NCI-H2196 (cell line): ENCODE data around the gene TENT4B.
"Not testable (repeated sequence)": the region's sequence is repeated elsewhere in the genome, so short reads cannot be mapped to it uniquely, and the experiment has no call there.

Source experiments
- DNase-seq: peaks from one replicate; lab custom pipeline; 2025; ENCODE audit not compliant: unreplicated experiment; lab: John Stamatoyannopoulos, UW

The TENT4B gene

DNA sequence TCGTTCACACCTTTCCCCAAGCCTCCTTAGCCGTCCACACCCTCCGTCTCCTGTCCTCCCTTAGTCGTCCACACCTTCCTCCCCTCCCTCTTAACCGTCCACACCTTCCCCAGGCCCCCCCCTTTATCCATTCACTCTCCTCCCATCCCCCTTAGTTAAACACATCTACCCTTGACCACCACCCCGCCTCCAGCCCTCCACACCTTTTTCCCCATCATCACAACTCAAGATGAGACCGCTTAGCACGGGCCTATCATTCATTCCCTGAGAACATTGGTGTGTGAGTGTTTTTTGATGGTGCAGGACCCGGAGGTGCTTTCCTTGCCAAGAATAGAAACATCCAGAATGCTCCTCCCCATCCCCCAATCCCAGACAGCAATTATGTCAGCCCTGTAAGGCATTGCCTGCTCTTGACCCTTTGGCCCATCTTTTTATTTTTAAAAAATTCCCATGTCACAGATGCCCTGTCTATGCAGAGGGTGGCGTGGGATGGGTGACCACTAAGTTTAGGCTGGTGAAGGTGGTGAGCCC is 1.4 kb downstream of the TENT4B start:
- no peak for DNase-seq

GRCh38 chr16:50155925-50156324 is 2.8 kb downstream of the TENT4B start:
- DNase-seq, result no peak

DNA sequence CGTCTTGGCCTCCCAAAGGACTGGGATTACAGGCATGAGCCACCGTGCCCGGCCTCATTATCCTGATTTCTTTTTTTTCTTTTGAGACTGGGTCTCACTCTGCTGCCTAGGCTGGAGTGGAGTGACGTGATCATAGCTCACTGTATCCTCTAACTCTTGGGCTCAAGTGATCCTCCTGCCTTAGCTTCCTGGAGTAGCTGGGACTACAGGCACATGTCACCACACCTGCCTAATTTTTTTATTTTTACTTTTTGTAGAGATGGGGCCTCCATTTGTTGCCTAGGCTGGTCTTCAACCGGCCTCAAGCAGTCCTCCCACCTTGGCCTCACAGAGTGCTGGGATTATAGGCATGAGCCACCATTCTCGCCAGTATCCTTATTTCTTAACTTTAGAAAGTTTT is 3.5 kb downstream of the TENT4B start:
- no peak for DNase-seq

- DNase-seq, result no peak
Observed at GRCh38 chr16:50160495-50161164, 7.5 kb downstream of the TENT4B start.

DNA sequence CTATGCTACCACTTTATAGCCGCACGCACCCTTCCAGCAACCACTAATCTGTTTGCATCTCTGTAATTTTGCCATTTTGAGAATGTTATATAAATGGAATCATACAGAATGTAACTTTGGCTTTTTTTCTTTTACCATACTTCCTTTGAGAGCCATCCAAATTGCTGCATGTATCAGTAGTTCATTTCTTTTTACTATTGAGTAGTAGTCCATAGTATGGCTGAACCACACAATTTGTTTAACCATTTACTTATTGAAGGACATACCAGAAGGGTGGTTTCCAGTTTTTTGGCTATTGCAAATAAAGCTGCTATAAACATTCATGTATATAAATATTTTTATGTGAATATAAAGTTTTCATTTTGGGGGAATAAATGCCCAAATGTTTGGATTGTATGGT is 8.8 kb downstream of the TENT4B start:
- no peak for DNase-seq

DNA sequence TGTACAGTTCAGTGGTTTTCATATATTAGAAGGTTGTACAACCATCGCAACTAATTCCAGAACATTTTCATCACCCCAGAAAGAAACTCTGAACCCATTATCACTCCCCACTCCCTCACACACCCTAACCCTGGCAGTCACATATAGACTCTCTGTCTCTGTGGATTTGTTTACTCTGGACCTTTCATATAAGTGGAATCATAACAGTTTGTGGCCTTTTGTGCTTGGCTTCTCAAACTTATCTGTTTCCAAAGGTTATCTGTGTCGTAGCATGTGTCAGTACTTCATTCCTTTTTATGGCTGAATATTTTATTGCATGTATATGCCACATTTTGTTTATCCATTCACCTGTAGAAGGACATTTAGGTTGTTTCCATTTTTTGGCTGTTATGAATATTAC is 12.4 kb downstream of the TENT4B start:
- DNase-seq, result no peak

- no peak for DNase-seq
Observed at GRCh38 chr16:50166511-50167500, 13.7 kb downstream of the TENT4B start.

- DNase-seq, result no peak
Observed at GRCh38 chr16:50167556-50167955, 14.4 kb downstream of the TENT4B start.

GRCh38 chr16:50169555-50170096 is 16.5 kb downstream of the TENT4B start:
- no peak for DNase-seq

GRCh38 chr16:50171773-50172172 is 18.7 kb downstream of the TENT4B start:
- DNase-seq, result not testable (repeated sequence)

GRCh38 chr16:50172195-50172922 is 19.3 kb downstream of the TENT4B start:
- DNase-seq, result no peak

DNA sequence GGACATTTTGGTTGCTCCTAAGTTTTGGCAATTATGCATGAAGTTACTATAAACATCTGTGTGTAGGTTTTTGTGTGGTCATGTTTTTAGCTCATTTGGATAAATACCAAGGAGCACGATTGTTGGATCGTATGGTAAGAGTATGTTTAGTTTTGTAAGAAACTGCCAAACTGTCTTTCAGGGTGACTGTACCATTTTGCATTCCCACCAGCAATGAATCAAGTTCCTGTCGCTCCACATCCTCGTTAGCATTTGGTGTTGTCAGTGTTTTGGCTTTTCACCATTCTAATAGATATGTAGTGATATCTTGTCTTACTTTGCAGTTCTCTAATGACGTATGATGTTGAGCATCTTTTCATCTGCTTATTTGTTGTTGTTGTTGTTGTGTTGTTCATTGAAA is 20.2 kb downstream of the TENT4B start:
- no peak for DNase-seq

- DNase-seq, result no peak
Observed at GRCh38 chr16:50178491-50178941, 25.4 kb downstream of the TENT4B start.

DNA sequence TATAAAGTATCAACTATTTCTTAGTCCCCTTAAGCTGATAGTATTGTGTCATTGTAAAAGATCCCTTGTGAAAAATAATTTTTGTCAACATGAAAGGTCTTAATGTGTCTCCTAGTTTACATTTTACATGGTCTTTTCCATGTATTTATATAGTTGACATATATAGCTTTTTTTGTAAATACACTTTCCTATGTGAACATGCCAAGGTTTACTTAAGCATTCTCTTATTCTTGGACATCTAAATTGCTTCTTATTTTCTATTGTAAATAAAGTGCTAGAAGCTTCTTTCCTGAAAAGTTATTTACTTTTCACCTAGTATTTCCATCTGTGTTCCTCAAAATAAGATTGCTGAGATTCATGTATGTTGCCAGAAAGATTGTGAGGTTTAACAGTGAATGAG is 29.3 kb downstream of the TENT4B start:
- no peak for DNase-seq

DNA sequence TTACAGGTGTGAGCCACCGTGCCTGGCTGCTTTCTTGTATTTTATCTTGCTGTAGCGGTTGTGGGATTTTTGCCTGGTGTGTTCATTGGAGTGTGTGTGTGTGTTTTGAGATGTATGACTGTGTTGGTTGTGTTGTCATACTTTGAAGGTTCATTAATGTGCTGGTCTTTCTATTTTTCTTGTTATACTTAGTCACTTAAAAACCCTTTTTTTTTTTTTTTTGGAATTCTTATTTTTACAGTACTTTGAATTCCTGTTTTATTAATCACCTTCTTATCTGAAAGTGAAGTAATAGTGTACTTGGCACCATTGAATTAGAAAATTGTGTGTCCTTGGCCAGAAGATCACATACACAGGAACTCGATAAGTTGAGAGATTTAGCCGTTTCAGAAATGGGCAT is 30.2 kb downstream of the TENT4B start:
- no peak for DNase-seq

GRCh38 chr16:50185005-50185505 is 31.9 kb downstream of the TENT4B start:
- no peak for DNase-seq

- no peak for DNase-seq
Observed at GRCh38 chr16:50188619-50189136, 35.6 kb downstream of the TENT4B start.

GRCh38 chr16:50190292-50190691 is 37.2 kb downstream of the TENT4B start:
- DNase-seq, result no peak

GRCh38 chr16:50192386-50193050 is 39.4 kb downstream of the TENT4B start:
- DNase-seq, result no peak

- DNase-seq, result no peak
Observed at GRCh38 chr16:50193594-50193993, 40.5 kb downstream of the TENT4B start.
